Skeletal muscle tissue (tissue), 4 donors: ENCODE measurements around the gene CYP21A2. TPM values are rescaled to one million over a fixed set of nuclear protein-coding genes. Genes with fewer than 3 reads are reported as not detected.
"Not testable (repeated sequence)": the region's sequence is repeated elsewhere in the genome, so short reads cannot be mapped to it uniquely, and the experiment has no call there.

Experiments used
- H3K27ac ChIP-seq: one replicate; pipeline ENCODE4 v1.7.0; 2013; ENCODE audit warnings: mild to moderate bottlenecking, low read depth, low read length, inconsistent platforms
- H3K27me3 ChIP-seq, 3 donors: one replicate each; pipeline ENCODE4 v1.7.0; 2013; ENCODE audit warnings: low read length in 3 of 3; ENCODE audit not compliant: control insufficient read depth in 3 of 3, insufficient read depth in 3 of 3
- H3K36me3 ChIP-seq, 3 donors: one replicate each; pipeline ENCODE4 v1.7.0; 2013; ENCODE audit warnings: low read length in 3 of 3; ENCODE audit not compliant: control insufficient read depth in 3 of 3, insufficient read depth in 3 of 3
- H3K4me1 ChIP-seq, 3 donors: one replicate each; pipeline ENCODE4 v1.7.0; 2013; ENCODE audit warnings: low read length in 3 of 3, mild to moderate bottlenecking in 3 of 3; ENCODE audit not compliant: control insufficient read depth in 3 of 3, insufficient read depth in 3 of 3
- H3K4me3 ChIP-seq, 3 donors: one replicate each; pipeline ENCODE4 v1.7.0; 2013; ENCODE audit warnings: low read length in 3 of 3
- H3K9ac ChIP-seq, 3 donors: one replicate each; pipeline ENCODE4 v1.7.0; 2013; ENCODE audit warnings: low read length in 3 of 3, mild to moderate bottlenecking in 3 of 3, moderate library complexity in 2 of 3, low read depth in 1 of 3
- H3K9me3 ChIP-seq, 3 donors: one replicate each; pipeline ENCODE4 v1.7.0; 2013; ENCODE audit warnings: low read length in 3 of 3; ENCODE audit not compliant: control insufficient read depth in 3 of 3
- total RNA-seq: library from RNA; depleted of rRNA; stranded (reverse); fragments of >200 nt; gene quantifications from one replicate; pipeline ENCODE4 v1.2.3, GENCODE V29; 2014
- donor health status: Osteomylitis.

The CYP21A2 gene
- total RNA-seq, 1 donor from 2014 or later: not detected

DNA sequence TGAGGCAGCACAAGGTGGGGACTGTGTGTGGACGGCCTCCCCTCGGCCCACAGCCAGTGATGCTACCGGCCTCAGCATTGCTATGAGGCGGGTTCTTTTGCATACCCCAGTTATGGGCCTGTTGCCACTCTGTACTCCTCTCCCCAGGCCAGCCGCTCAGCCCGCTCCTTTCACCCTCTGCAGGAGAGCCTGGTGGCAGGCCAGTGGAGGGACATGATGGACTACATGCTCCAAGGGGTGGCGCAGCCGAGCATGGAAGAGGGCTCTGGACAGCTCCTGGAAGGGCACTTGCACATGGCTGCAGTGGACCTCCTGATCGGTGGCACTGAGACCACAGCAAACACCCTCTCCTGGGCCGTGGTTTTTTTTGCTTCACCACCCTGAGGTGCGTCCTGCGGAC is 31.1 kb upstream of the CYP21A2 start:
- not testable (repeated sequence) for H3K4me3 ChIP-seq, H3K9ac ChIP-seq, H3K4me1 ChIP-seq, H3K36me3 ChIP-seq, H3K27me3 ChIP-seq, H3K9me3 ChIP-seq, H3K27ac ChIP-seq

GRCh38 chr6:32008037-32008436 is 30.2 kb upstream of the CYP21A2 start:
- not testable (repeated sequence) for H3K27ac ChIP-seq, H3K36me3 ChIP-seq, H3K4me3 ChIP-seq, H3K27me3 ChIP-seq, H3K9me3 ChIP-seq, H3K4me1 ChIP-seq, H3K9ac ChIP-seq

DNA sequence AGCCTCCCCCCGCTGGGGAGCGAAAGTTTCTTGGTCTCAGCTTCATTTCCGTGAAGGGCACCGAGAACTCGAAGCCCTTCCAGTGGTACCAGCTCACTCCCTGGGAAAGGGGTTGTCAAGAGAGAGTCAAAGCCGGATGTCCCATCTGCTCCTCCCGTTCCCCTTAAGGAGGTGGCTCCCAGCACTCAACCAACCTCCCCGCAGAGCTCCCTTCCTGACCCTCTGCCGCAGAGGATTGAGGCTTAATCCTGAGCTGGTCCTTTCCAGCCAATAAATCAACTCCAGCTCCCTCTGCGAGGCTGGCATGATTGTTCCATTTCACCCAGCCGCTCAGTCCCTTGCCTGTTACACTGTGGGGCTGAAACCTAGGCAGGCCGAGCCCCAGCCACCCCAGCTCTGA is 29.6 kb upstream of the CYP21A2 start:
- not testable (repeated sequence) for H3K27ac ChIP-seq, H3K27me3 ChIP-seq, H3K9me3 ChIP-seq, H3K9ac ChIP-seq, H3K36me3 ChIP-seq, H3K4me3 ChIP-seq, H3K4me1 ChIP-seq

DNA sequence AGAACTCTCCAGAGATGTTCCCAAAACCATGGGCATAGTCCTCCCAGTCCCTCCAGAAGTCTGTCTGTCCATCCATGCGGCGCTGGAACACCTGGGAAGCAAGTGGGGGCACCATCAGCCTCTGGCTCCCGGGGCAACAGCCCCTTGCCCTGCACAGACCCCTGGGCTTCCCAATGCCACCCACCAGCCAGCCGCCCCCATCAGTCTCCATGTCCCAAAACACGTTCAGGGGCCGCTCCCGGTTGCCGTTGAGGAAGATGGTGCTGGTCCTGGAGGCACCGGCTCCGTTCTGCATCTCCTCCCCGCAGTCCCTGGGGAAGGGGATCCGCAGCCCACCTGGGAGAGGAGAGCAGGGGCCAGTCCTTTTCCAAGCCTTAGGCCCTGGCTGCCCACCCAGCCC is 28.7 kb upstream of the CYP21A2 start:
- H3K36me3 ChIP-seq, H3K4me3 ChIP-seq, H3K4me1 ChIP-seq, H3K9ac ChIP-seq, H3K9me3 ChIP-seq, H3K27ac ChIP-seq, H3K27me3 ChIP-seq: not testable (repeated sequence)

GRCh38 chr6:32010856-32011530 is 27.2 kb upstream of the CYP21A2 start:
- H3K9ac ChIP-seq, H3K4me1 ChIP-seq: not testable (repeated sequence)

DNA sequence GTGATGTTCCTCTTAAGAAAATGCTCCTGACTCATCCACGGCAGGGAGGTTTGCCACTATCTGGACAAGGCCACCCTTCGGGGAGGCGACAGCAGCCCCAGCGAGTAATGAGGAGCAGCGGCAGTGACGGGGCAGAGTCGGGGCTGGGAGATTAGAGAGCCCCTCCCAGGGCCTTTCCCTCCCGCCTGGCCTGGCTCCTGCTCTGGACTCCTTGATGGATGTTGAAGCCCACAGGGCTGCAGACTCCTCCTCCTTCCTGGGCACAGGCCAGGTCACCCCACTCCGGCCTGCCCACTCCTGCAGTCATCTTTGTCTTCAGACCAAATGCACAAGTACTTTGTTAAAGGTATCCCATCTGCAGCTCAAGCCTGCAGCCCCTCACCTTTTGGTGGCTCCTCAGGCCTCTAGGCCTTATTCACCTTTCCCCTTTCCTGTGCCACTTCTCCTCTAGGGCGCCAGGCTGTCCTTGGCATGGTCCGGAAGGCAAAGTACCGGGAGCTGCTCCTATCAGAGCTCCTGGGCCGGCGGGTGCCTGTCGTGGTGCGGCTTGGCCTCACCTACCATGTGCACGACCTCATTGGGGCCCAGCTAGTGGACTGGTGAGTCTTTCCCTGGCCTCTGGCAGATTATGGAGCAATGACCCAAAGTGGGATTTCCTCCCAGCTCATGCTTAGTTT is 25.1 kb upstream of the CYP21A2 start:
- H3K27me3 ChIP-seq, H3K9me3 ChIP-seq, H3K9ac ChIP-seq, H3K4me1 ChIP-seq, H3K36me3 ChIP-seq, H3K4me3 ChIP-seq, H3K27ac ChIP-seq: not testable (repeated sequence)

More at GRCh38 chr6:32010856-32011530, 27.2 kb upstream of the CYP21A2 start:
- H3K4me3 ChIP-seq, H3K9me3 ChIP-seq, H3K27me3 ChIP-seq, H3K36me3 ChIP-seq, H3K27ac ChIP-seq: not testable (repeated sequence)

DNA sequence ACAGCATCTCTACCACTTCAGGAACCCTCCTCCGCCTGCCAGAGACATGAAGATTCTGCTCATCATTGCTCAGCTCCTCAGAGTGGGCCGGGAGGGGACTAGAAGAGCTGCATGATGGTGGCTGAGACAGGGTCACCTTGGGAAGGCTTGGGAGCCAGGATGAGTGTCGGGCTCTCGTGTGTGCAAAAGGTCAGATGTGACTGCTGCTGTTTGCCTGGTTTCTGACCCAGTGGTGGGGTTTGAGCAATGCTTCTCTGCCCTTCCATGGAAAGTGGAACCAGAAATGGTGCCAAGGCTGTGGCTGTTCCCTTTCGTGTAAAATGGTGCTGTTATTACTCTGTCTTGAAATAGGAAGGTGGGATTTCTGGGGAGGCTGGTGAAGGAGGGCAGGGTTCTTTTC is 24.5 kb upstream of the CYP21A2 start:
- not testable (repeated sequence) for H3K9ac ChIP-seq, H3K9me3 ChIP-seq

GRCh38 chr6:32014547-32014946 is 23.7 kb upstream of the CYP21A2 start, which contains the start of gene C4B:
TSS of gene C4B (plus strand) at chr6:32014795. CDS start at chr6:32014846, 51 bp downstream.
- H3K27ac ChIP-seq, H3K4me3 ChIP-seq, H3K27me3 ChIP-seq, H3K4me1 ChIP-seq, H3K36me3 ChIP-seq, H3K9ac ChIP-seq, H3K9me3 ChIP-seq: not testable (repeated sequence)

More for the DNA sequence above, 24.5 kb upstream of the CYP21A2 start:
- H3K4me3 ChIP-seq, H3K4me1 ChIP-seq, H3K27me3 ChIP-seq, H3K36me3 ChIP-seq, H3K27ac ChIP-seq: not testable (repeated sequence)

DNA sequence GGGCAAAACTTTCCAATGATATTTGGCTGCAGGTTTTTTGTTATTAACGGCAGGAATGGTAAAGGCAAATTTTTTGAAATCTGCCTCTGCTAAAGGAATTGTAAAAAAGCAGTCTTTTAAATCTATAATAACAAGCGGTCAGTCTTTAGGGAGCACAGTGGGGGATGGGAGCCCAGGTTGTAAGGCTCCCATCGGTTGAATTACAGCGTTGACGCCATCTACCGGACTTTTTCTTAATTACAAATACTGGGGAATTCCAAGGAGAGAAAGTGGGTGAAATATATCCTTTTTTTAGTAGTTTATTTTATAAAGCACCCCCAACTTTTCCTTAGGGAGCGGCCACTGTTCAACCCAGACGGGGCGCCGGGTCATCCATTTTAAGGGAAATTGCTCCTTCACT is 16.1 kb upstream of the CYP21A2 start:
- not testable (repeated sequence) for H3K36me3 ChIP-seq, H3K4me1 ChIP-seq, H3K9ac ChIP-seq, H3K27ac ChIP-seq, H3K9me3 ChIP-seq, H3K27me3 ChIP-seq, H3K4me3 ChIP-seq

DNA sequence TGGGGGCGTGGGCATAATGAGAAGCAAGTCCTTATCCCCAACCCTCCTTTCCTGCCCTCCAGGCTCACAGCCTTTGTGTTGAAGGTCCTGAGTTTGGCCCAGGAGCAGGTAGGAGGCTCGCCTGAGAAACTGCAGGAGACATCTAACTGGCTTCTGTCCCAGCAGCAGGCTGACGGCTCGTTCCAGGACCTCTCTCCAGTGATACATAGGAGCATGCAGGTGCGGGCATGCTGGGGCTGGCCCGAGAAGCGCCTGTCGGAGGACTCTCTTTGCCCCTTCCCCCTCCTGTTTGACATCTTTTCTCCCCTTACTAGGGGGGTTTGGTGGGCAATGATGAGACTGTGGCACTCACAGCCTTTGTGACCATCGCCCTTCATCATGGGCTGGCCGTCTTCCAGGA is 9.6 kb upstream of the CYP21A2 start:
- H3K4me3 ChIP-seq, H3K36me3 ChIP-seq, H3K9me3 ChIP-seq, H3K27me3 ChIP-seq, H3K9ac ChIP-seq, H3K27ac ChIP-seq, H3K4me1 ChIP-seq: not testable (repeated sequence)
